SKM-1 (cell line): ENCODE results near the gene DCUN1D3.

Experiments used
- DNase-seq: peaks from one replicate; lab custom pipeline; 2025; ENCODE audit not compliant: unreplicated experiment; lab: John Stamatoyannopoulos, UW

Gene DCUN1D3

GRCh38 chr16:20889625-20890275 lies 10.4 kb downstream of the DCUN1D3 start:
- DNase-seq = no peak

- no peak for DNase-seq
Measured at GRCh38 chr16:20887207-20887606, 13.0 kb downstream of the DCUN1D3 start.

- DNase-seq = no peak
Measured at GRCh38 chr16:20886320-20886719, 13.8 kb downstream of the DCUN1D3 start.

- no peak for DNase-seq
Measured at GRCh38 chr16:20884240-20884556, 16.0 kb downstream of the DCUN1D3 start.

- no peak for DNase-seq
Measured at GRCh38 chr16:20883554-20884239, 16.5 kb downstream of the DCUN1D3 start.

- DNase-seq = no peak
Measured at GRCh38 chr16:20881503-20881878, 18.7 kb downstream of the DCUN1D3 start.

- DNase-seq = no peak
Measured at GRCh38 chr16:20880867-20881502, 19.2 kb downstream of the DCUN1D3 start.

- no peak for DNase-seq
Measured at GRCh38 chr16:20879175-20880040, 20.8 kb downstream of the DCUN1D3 start.

- DNase-seq = no peak
Measured at GRCh38 chr16:20878682-20879147, 21.4 kb downstream of the DCUN1D3 start.

- DNase-seq = no peak
Measured at GRCh38 chr16:20875355-20875650, 24.9 kb downstream of the DCUN1D3 start.

GRCh38 chr16:20874088-20874581 lies 26.0 kb downstream of the DCUN1D3 start:
- no peak for DNase-seq

GRCh38 chr16:20873331-20873730 lies 26.8 kb downstream of the DCUN1D3 start:
- DNase-seq = no peak

GRCh38 chr16:20871941-20872815 lies 28.0 kb downstream of the DCUN1D3 start:
- DNase-seq = no peak

- no peak for DNase-seq
Measured at GRCh38 chr16:20871258-20871657, 28.9 kb downstream of the DCUN1D3 start.

- peak; percentile 9 for DNase-seq
Measured at GRCh38 chr16:20870122-20870820, 29.9 kb downstream of the DCUN1D3 start.

- DNase-seq = no peak
Measured at GRCh38 chr16:20868890-20869289, 31.3 kb downstream of the DCUN1D3 start.

GRCh38 chr16:20867585-20867984 lies 32.6 kb downstream of the DCUN1D3 start:
- DNase-seq = no peak

- no peak for DNase-seq
Measured at GRCh38 chr16:20866801-20867200, 33.4 kb downstream of the DCUN1D3 start.

GRCh38 chr16:20866145-20866772 lies 33.9 kb downstream of the DCUN1D3 start:
- peak; percentile 5 for DNase-seq
